Neural cell (in vitro differentiated cells): Measurements from ENCODE around the gene C5orf52. TPM values are rescaled to one million over a fixed set of nuclear protein-coding genes. Genes with fewer than 3 reads are reported as not detected.

ENCODE experiments used
- H2AFZ ChIP-seq: fragments of 200-600, 300-800 bp; sonication (generic), shearing (Covaris generic); 2 replicates; pipeline ENCODE4 v1.6.0; 2014; ENCODE audit warnings: low read depth, mild to moderate bottlenecking, antibody characterized with exemption, low read length, moderate library complexity
- H3F3A ChIP-seq: fragments of 200-600 bp; shearing (Covaris generic); 2 replicates; pipeline ENCODE4 v1.6.1; 2016; ENCODE audit warnings: mild to moderate bottlenecking, moderate library complexity, mixed read lengths, antibody characterized with exemption, low read length; ENCODE audit not compliant: insufficient read depth, poor library complexity, severe bottlenecking
- H3K27ac ChIP-seq: fragments of 200-600, 300-800 bp; sonication (generic), shearing (Covaris generic); 2 replicates; pipeline ENCODE4 v1.5.1; 2014; ENCODE audit warnings: mild to moderate bottlenecking, low read length, moderate library complexity
- H3K27me3 ChIP-seq: fragments of 300-800, 200-600 bp; sonication (generic), shearing (Covaris generic); 2 replicates; pipeline ENCODE4 v1.6.0; 2014; ENCODE audit warnings: mild to moderate bottlenecking, low read depth, low read length, moderate library complexity; ENCODE audit not compliant: insufficient read depth
- H3K36me3 ChIP-seq: fragments of 300-800, 200-600 bp; sonication (generic), shearing (Covaris generic); 2 replicates; pipeline ENCODE4 v1.5.1; 2014; ENCODE audit warnings: mild to moderate bottlenecking, antibody characterized with exemption, low read length, moderate library complexity; ENCODE audit not compliant: insufficient read depth
- H3K4me2 ChIP-seq: fragments of 300-800, 200-600 bp; sonication (generic), shearing (Covaris generic); 2 replicates; pipeline ENCODE4 v1.6.0; 2014; ENCODE audit warnings: mild to moderate bottlenecking, low read length
- H3K4me3 ChIP-seq: fragments of 300-800, 200-600 bp; sonication (generic), shearing (Covaris generic); 2 replicates; pipeline ENCODE4 v1.5.1; 2014; ENCODE audit warnings: mild to moderate bottlenecking, low read length, moderate library complexity
- H3K79me2 ChIP-seq: fragments of 200-600 bp; shearing (Covaris generic); replicated peaks from 2 replicates; pipeline ENCODE4 v1.6.0; 2014; ENCODE audit warnings: mild to moderate bottlenecking, low read length, moderate library complexity; ENCODE audit not compliant: insufficient read depth
- H3K9ac ChIP-seq: fragments of 300-800, 200-600 bp; sonication (generic), shearing (Covaris generic); 2 replicates; pipeline ENCODE4 v1.6.1; 2016; ENCODE audit warnings: mild to moderate bottlenecking, low read length, mixed read lengths
- H3K9me2 ChIP-seq: fragments of 200-600 bp; shearing (Covaris generic); 2 replicates; pipeline ENCODE4 v1.6.1; 2016; ENCODE audit warnings: mild to moderate bottlenecking, low read length, mixed read lengths; ENCODE audit not compliant: insufficient read depth
- H3K9me3 ChIP-seq: fragments of 200-600, 300-800 bp; sonication (generic), shearing (Covaris generic); 2 replicates; pipeline ENCODE4 v1.6.1; 2016; ENCODE audit warnings: mild to moderate bottlenecking, mixed run types, low read length, moderate library complexity, mixed read lengths
- H4K20me1 ChIP-seq: fragments of 200-600 bp; shearing (Covaris generic); 2 replicates; pipeline ENCODE4 v1.6.1; 2016; ENCODE audit warnings: mild to moderate bottlenecking, mixed run types; ENCODE audit not compliant: insufficient read depth
- EP300 ChIP-seq: fragments of 450-650 bp; conservative IDR thresholded peaks from 2 replicates; pipeline ENCODE4 v1.6.1; 2014; ENCODE audit warnings: antibody characterized with exemption, mild to moderate bottlenecking, moderate library complexity; ENCODE audit not compliant: poor library complexity, severe bottlenecking
- EZH2 ChIP-seq: fragments of 200-600, 300-800 bp; shearing (Covaris generic), sonication (generic); IDR thresholded peaks from 2 replicates; pipeline ENCODE4 v1.6.1; 2014; ENCODE audit warnings: antibody characterized with exemption, low read length, borderline replicate concordance, mild to moderate bottlenecking; ENCODE audit not compliant: insufficient read depth, poor library complexity, severe bottlenecking
- MXI1 ChIP-seq: fragments of 450-650 bp; conservative IDR thresholded peaks from 2 replicates; pipeline ENCODE4 v1.6.1; 2014; ENCODE audit warnings: antibody characterized with exemption, mild to moderate bottlenecking; ENCODE audit not compliant: poor library complexity, severe bottlenecking
- POLR2AphosphoS5 ChIP-seq: IDR thresholded peaks from 2 replicates; pipeline ENCODE4 v1.6.1; 2012
- RAD21 ChIP-seq: fragments of 450-650 bp; conservative IDR thresholded peaks from 2 replicates; pipeline ENCODE4 v1.6.1; 2014; ENCODE audit warnings: antibody characterized with exemption, mild to moderate bottlenecking, moderate library complexity
- SMC3 ChIP-seq: fragments of 450-650 bp; conservative IDR thresholded peaks from 2 replicates; pipeline ENCODE4 v1.6.1; 2014; ENCODE audit warnings: antibody characterized with exemption, mild to moderate bottlenecking, moderate library complexity; ENCODE audit not compliant: poor library complexity
- TAF1 ChIP-seq: IDR thresholded peaks from 2 replicates; pipeline ENCODE4 v1.6.1; 2012; ENCODE audit warnings: low read depth
- polyA plus RNA-seq: library from polyadenylated mRNA; depleted of rRNA; stranded (reverse); fragments of >200 nt; gene quantifications from 2 replicates; pipeline ENCODE4 v1.2.3, GENCODE V29; 2014
- TF ChIP-seq, protein P1 (sequence below): IDR thresholded peaks from 2 replicates; pipeline ENCODE4 v1.6.1; 2012; ENCODE audit warnings: borderline replicate concordance
- TF ChIP-seq, protein P2 (sequence below): fragments of 450-650 bp; IDR thresholded peaks from 2 replicates; pipeline ENCODE4 v1.5.1; 2014; ENCODE audit warnings: antibody characterized with exemption, mild to moderate bottlenecking, moderate library complexity; ENCODE audit not compliant: poor library complexity, severe bottlenecking

Gene C5orf52
- polyA plus RNA-seq, 1 donor from 2014 or later, result not detected

DNA sequence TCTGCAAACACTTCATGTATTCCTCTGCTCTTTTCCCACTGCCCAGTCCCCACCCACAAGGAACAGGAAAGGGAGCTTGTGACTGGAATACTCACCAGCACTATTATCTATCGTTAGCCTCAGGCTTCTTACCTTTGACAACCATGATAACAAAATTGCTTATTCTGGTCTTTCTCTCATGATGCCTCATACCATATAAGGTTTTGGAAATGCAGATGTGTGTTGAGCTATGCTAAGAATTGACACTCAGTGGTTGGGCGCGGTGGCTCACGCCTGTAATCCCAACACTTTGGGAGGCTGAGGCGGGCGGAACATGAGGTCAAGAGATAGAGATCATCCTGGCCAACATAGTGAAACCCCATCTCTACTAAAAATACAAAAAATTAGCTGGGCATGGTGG lies 44.5 kb upstream of the C5orf52 start:
- no peak overlapping the region for H3K4me2 ChIP-seq
- H3K9ac ChIP-seq, result no peak overlapping the region
- H3K4me3 ChIP-seq, result no peak overlapping the region
- H3F3A ChIP-seq, result no peaks in the 10 kb centered on the region
- H3K36me3 ChIP-seq, result no peaks in the 10 kb centered on the region
- H2AFZ ChIP-seq, result no peak overlapping the region
- H3K9me3 ChIP-seq, result no peaks in the 10 kb centered on the region
- no peak overlapping the region for H3K27ac ChIP-seq
- H3K27me3 ChIP-seq, result no peaks in the 10 kb centered on the region
- TF ChIP-seq EP300, result no peak
- TF ChIP-seq MXI1, result no peak
- TF ChIP-seq EZH2, result no peak
- TF ChIP-seq TAF1, result no peak
- TF ChIP-seq, protein P1, sequence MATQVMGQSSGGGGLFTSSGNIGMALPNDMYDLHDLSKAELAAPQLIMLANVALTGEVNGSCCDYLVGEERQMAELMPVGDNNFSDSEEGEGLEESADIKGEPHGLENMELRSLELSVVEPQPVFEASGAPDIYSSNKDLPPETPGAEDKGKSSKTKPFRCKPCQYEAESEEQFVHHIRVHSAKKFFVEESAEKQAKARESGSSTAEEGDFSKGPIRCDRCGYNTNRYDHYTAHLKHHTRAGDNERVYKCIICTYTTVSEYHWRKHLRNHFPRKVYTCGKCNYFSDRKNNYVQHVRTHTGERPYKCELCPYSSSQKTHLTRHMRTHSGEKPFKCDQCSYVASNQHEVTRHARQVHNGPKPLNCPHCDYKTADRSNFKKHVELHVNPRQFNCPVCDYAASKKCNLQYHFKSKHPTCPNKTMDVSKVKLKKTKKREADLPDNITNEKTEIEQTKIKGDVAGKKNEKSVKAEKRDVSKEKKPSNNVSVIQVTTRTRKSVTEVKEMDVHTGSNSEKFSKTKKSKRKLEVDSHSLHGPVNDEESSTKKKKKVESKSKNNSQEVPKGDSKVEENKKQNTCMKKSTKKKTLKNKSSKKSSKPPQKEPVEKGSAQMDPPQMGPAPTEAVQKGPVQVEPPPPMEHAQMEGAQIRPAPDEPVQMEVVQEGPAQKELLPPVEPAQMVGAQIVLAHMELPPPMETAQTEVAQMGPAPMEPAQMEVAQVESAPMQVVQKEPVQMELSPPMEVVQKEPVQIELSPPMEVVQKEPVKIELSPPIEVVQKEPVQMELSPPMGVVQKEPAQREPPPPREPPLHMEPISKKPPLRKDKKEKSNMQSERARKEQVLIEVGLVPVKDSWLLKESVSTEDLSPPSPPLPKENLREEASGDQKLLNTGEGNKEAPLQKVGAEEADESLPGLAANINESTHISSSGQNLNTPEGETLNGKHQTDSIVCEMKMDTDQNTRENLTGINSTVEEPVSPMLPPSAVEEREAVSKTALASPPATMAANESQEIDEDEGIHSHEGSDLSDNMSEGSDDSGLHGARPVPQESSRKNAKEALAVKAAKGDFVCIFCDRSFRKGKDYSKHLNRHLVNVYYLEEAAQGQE, result no peak
- TF ChIP-seq, protein P2, sequence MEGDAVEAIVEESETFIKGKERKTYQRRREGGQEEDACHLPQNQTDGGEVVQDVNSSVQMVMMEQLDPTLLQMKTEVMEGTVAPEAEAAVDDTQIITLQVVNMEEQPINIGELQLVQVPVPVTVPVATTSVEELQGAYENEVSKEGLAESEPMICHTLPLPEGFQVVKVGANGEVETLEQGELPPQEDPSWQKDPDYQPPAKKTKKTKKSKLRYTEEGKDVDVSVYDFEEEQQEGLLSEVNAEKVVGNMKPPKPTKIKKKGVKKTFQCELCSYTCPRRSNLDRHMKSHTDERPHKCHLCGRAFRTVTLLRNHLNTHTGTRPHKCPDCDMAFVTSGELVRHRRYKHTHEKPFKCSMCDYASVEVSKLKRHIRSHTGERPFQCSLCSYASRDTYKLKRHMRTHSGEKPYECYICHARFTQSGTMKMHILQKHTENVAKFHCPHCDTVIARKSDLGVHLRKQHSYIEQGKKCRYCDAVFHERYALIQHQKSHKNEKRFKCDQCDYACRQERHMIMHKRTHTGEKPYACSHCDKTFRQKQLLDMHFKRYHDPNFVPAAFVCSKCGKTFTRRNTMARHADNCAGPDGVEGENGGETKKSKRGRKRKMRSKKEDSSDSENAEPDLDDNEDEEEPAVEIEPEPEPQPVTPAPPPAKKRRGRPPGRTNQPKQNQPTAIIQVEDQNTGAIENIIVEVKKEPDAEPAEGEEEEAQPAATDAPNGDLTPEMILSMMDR, result no peak
- no peak for TF ChIP-seq SMC3
- no peak for TF ChIP-seq RAD21
- no peak for TF ChIP-seq POLR2AphosphoS5
- no peaks in the 10 kb centered on the region for H3K79me2 ChIP-seq
- H3K9me2 ChIP-seq, result no peaks in the 10 kb centered on the region
- no peaks in the 10 kb centered on the region for H4K20me1 ChIP-seq

DNA sequence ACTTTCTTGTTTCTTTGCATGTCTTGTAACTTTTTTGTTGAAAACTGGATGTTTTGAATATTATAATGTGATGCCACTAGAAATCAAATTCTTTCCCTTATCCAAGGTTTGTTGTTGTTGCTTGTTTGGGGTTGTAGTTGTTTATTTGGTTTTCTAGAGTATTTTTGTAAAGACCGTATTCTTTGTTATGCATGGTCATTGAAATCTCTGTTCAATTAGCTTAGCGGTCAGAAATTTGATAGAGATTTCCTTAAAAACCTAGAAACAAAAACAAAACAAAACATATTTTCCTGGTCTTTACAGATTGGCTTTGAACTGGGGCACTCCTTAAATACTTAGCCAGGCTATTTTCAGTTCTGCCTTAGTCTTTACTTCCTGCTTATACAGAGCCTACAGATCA lies 41.0 kb upstream of the C5orf52 start:
- H3K9ac ChIP-seq, result no peak overlapping the region
- H3K4me3 ChIP-seq, result no peak overlapping the region
- H3K79me2 ChIP-seq, result no peaks in the 10 kb centered on the region
- no peak for TF ChIP-seq EZH2
- TF ChIP-seq, protein P2, result no peak
- TF ChIP-seq TAF1, result no peak
- no peak for TF ChIP-seq MXI1
- TF ChIP-seq, protein P1, result no peak
- TF ChIP-seq POLR2AphosphoS5, result no peak
- no peak for TF ChIP-seq SMC3
- TF ChIP-seq RAD21, result no peak
- TF ChIP-seq EP300, result no peak
- no peaks in the 10 kb centered on the region for H3K9me2 ChIP-seq
- no peak overlapping the region for H3K27ac ChIP-seq
- H3K36me3 ChIP-seq, result no peaks in the 10 kb centered on the region
- no peak overlapping the region for H2AFZ ChIP-seq
- no peaks in the 10 kb centered on the region for H3K9me3 ChIP-seq
- no peak overlapping the region for H3K4me2 ChIP-seq
- H3K27me3 ChIP-seq, result no peaks in the 10 kb centered on the region
- no peaks in the 10 kb centered on the region for H3F3A ChIP-seq
- H4K20me1 ChIP-seq, result no peaks in the 10 kb centered on the region
